HL-60 (cell line): ENCODE data around the gene LIX1L.

ENCODE experiments used
- CTCF ChIP-seq: IDR thresholded peaks from one replicate; pipeline ENCODE4 v1.5.1; 2011; ENCODE audit warnings: low read length, control low read depth, inconsistent platforms; ENCODE audit not compliant: insufficient read depth
- GABPA ChIP-seq: IDR thresholded peaks from 2 replicates; pipeline ENCODE4 v1.6.1; 2012; ENCODE audit warnings: low read depth
- POLR2AphosphoS5 ChIP-seq: IDR thresholded peaks from 2 replicates; pipeline ENCODE4 v1.6.1; 2012; ENCODE audit warnings: low read depth
- REST ChIP-seq: IDR thresholded peaks from 2 replicates; pipeline ENCODE4 v1.6.1; 2012; ENCODE audit warnings: low read depth; ENCODE audit not compliant: insufficient replicate concordance
- SPI1 ChIP-seq: IDR thresholded peaks from 2 replicates; pipeline ENCODE4 v1.6.1; 2012; ENCODE audit warnings: low read depth, mild to moderate bottlenecking, borderline replicate concordance

GRCh38 chr1:145947551-145947950 is 10.3 kb downstream of the LIX1L start:
- TF ChIP-seq CTCF (no peak), POLR2AphosphoS5 (no peak), REST (no peak), SPI1 (no peak), GABPA (no peak)
